Posterior vena cava (tissue), 2 donors: ENCODE measurements around the gene PRPF6. TPM values are rescaled to one million over a fixed set of nuclear protein-coding genes. Genes with fewer than 3 reads are reported as not detected.

Experiments
- DNase-seq: peaks from one replicate; pipeline ENCODE4 v3.0.0-alpha.2; 2020; ENCODE audit warnings: low spot score
- intact Hi-C, 2 donors: fragments of 100-400 bp; cut with DNase I; formaldehyde crosslinking; loops; one replicate each; pipeline versions ENCODE4 v1.14.1 to v1.14.2; 2022 to 2023
- long read RNA-seq, 2 donors: library from polyadenylated mRNA; unstranded; transcript quantifications; one replicate each; pipeline ENCODE4 v2.0.0, GENCODE V29; 2020 to 2021
- total RNA-seq, 2 donors: library from RNA; stranded (reverse); fragmentation: NEBNext Ultra II Directional; extraction: Animal tissue kit (Norgen Biotek cat#: 25700); gene quantifications; one replicate each; pipeline ENCODE4 v1.2.1, GENCODE V29; 2021
- donor health status: DM: yes; HTN: yes; CAD: no.
- donor health status: DM: yes; HTN: yes; CAD: no.

Gene PRPF6, protein sequence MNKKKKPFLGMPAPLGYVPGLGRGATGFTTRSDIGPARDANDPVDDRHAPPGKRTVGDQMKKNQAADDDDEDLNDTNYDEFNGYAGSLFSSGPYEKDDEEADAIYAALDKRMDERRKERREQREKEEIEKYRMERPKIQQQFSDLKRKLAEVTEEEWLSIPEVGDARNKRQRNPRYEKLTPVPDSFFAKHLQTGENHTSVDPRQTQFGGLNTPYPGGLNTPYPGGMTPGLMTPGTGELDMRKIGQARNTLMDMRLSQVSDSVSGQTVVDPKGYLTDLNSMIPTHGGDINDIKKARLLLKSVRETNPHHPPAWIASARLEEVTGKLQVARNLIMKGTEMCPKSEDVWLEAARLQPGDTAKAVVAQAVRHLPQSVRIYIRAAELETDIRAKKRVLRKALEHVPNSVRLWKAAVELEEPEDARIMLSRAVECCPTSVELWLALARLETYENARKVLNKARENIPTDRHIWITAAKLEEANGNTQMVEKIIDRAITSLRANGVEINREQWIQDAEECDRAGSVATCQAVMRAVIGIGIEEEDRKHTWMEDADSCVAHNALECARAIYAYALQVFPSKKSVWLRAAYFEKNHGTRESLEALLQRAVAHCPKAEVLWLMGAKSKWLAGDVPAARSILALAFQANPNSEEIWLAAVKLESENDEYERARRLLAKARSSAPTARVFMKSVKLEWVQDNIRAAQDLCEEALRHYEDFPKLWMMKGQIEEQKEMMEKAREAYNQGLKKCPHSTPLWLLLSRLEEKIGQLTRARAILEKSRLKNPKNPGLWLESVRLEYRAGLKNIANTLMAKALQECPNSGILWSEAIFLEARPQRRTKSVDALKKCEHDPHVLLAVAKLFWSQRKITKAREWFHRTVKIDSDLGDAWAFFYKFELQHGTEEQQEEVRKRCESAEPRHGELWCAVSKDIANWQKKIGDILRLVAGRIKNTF
- total RNA-seq = 10 to 100 TPM; 44.3 to 44.8 TPM
- long read RNA-seq, donor 1, transcript PRPF6-201 (21 exons, 3,044 nt) = major isoform, 39 of 70 reads
- long read RNA-seq, donor 1, partial matches to known transcripts = 28 of 70 reads
- long read RNA-seq, donor 1, other reads (novel, unspliced or antisense) = 3 of 70 reads
- long read RNA-seq, donor 2, transcript PRPF6-201 (21 exons, 3,044 nt) = major isoform, 126 of 189 reads
- long read RNA-seq, donor 2, partial matches to known transcripts = 45 of 189 reads
- long read RNA-seq, donor 2, other reads (novel, unspliced or antisense) = 18 of 189 reads

DNA sequence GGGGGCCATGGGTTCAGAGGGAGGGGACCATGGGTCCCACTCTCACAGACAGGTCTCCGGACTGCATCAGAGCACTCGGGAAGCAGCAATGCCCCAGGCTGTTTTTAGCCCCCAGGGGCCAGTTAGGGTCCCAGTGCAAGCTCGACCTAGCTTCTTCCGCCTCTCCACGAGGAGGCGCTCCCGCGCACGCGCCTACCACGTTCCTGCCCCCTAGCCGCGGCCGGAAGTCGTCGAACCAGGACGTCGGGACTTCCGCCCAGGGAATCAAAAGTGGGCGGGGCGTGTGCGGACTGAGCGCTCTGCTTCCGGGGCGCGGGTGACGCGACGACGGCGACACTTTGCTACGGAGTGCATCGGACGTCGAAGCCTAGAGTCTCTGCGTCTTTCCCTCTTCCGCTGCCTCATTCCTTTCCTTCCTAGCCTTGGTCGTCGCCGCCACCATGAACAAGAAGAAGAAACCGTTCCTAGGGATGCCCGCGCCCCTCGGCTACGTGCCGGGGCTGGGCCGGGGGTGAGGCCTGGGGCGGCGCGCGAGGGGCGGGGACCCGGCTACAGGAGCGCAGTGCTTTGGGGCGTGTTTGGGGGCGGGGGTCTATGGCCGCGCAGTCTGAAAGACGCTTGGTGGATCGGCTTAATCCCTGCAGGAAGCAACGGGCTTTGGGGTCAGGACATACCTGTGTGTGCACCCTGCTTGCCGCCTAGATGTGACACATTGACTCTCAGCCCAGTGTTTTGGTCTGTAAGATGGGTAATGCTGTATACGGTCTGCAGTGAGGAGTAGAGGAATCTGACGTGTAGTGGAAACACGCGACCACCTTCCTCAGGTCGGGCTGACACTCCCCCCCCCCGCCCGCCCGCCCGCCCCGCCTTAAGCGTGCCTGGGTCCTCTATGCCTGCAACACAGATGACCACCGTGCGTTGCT lies at the start of gene PRPF6:
Gene PRPF6, plus strand, starts transcription at position 327 of the 923 bp plus-strand sequence. Its CDS starts 114 bp downstream, at position 441.
- intact Hi-C loops = no loop called here
- DNase-seq = peak; percentile 98

DNA sequence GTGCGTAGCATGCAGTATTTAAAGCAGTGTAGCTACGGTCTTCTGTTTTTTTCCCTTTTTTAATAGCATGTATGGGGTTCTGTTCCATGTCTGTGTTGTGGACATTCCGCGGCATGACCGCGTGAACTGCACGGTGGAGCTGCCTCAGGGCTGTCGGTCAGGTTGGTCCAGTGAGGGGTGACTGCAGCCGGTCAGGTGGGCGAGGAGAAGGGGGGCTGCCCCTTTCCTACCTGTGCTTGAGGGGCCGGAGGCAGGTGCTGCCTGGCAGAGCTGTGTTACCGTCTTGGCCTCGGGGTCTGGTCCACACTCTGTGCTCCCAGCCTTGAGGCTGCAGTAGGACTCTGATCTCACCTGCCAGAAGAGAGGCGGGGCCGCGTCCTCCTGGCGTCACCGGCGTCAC lies 49.2 kb upstream of the PRPF6 start:
- DNase-seq = no peak
- intact Hi-C loops = no loop called here

DNA sequence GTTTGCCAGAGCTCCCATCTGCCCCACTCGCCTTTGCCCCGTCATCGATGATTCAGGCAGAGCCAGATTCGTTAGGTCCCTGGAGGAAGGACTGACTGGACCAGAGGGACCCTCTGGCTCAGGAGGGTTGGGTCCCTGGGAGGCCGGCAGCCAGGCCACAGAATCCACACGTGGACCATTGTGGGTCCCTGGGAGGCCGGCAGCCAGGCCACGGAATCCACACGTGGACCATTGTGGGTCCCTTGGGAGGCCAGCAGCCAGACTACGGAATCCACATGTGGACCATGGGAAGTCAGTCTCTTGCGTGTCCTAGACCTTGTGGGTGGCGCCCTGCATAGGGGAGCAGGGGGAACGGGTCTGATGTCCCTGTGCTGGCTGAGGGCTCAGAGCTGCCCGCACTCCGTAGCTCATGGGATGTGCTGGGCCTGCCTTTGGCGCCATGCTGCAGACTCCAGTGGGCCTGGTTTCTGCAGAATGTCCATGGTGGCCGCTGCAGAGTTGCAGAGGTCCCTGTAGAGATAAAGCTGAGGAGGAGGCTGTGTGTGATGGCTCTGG lies 48.2 kb upstream of the PRPF6 start:
- intact Hi-C loops = no loop called here
- no peak for DNase-seq

DNA sequence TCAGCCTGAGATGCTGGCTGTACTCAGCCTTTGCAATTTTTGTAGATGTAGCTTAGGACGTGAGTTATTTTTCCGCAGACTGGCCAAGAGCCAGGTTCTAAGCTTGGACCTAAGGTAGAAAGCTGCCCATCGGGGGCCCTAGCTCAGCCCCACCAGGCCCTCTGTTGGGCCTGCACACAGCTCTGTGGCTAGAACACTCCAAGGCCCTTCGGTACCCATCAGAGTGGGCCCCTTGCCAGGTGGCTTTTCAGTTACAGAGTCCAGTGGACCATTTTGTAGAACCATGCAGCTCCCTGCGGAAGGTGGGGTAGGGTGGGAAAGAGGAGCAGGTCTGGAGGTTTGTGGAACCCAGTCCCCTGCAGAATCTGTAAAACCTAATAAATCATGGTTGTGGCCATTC lies 47.3 kb upstream of the PRPF6 start:
- intact Hi-C loops = no loop called here
- DNase-seq = no peak

DNA sequence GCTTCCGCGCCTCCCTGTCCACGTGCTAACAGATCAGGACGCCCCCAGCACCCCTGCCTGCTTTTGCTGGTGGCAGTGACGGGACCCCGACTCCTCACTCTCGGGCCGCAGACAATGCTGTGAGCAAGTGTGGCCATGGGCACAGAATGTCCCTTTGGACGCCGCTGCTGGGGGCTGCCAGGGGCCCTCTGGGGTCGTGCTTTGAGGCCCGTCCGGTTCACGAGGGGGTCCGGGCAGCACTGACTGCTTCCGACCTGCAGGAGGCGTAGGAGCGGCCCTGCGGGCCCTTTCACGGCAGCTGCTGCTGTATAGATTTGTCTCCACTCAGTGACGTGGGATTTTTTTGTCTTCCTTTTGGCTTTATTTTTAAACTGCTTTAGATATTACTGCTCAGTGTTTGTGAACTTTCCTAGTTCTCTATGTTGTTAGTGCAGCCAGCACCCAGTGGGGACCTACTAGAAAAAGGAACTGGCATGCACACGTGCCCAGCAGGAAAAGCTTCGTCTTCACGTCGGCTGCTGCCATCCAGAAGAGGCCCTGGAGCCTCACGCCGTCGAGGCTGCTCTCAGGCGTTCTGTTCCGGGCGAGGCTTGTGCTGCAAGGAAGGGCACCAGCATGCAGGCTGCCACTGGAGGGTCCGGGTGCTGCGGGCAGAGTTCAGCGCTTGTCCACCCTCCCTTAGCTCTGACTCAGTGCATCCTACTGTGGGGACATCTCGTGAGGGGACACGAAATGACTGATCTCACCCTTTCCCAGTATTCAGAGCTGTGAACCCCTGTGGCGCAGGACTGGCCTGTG lies 46.5 kb upstream of the PRPF6 start:
- intact Hi-C loops = no loop called here
- no peak for DNase-seq

DNA sequence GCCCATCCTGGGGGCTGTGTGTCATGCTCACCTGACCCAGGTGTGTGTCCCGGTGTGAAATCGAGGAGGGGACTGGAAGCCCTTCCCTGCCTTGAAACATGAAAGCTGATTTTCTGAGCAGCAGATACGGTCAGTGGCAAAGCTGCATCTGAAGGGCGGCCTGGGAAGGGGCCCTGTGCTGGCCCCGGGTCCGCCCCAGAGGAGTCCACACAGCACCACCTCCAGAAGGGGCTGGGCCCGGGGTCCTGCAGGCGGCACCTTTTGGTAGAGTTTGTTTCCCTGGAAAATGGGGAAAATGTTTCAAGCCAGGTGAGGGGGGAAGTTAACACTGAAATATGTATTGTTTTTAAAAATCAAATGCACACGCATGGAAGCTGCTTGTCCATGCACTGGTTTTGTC lies 45.5 kb upstream of the PRPF6 start:
- intact Hi-C loops = no loop called here
- DNase-seq = no peak

DNA sequence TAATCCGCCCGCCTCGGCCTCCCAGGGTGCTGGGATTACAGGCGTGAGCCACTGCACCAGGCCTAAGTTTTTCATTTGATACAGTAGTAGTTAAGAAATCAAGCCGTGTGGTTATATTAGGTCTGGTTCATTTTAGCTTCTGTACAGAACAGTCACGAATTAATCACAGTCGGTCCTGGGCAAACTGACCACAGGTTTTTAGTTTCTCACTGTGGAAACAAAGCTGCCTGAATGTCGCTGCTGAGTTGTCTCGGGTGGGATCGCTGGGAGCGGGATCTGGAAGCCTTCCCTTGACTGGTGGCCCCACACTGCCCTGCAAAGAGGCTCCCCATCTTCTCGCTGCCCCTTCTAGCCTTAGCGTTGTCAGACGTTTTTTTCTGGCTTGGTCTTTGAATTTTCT lies 43.3 kb upstream of the PRPF6 start:
- DNase-seq = no peak
- intact Hi-C loops = no loop called here

DNA sequence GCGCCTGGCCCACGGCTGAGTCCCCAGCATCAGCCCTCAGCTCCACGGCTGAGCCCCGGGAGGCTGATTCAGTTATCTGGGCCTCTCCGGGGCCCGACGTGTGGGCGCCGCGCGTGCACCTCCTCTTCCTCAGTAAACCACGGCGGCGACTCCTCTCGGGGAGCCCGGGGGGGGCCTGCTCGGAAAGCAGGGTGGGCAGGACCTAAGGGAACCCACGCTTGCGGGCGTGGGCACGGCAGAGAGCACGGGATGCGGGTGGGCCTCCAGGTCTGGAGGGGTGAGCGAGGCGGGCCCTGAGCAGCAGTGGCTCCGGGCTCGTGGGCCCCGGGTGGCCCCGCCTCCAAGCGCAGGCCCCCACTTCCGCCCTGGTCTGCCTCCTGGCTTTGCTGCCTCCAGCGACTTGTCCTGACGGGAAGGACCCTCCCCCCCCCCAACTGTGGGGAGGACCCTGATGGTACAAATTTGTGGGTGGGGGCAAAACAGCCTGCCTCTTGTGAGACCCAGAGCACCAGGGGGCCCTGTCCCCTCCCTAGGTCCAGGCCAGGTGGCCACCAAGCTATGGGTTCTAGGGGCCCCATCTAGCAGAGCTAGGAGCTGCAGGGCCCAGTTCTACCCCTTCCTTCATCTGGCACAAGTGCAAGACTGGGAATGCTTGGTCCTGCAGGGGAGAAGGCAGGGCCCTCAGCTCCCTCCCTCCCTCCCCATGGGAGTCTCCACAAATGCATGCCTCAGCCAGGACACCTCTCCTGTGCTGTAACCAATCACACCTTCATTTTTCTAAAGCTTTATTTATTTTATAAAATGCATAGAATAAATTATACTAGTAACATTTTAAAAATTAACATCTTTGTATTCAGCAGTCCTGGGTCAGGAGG lies 41.6 kb upstream of the PRPF6 start:
- DNase-seq = peak; percentile 81
- intact Hi-C loops = no loop called here

DNA sequence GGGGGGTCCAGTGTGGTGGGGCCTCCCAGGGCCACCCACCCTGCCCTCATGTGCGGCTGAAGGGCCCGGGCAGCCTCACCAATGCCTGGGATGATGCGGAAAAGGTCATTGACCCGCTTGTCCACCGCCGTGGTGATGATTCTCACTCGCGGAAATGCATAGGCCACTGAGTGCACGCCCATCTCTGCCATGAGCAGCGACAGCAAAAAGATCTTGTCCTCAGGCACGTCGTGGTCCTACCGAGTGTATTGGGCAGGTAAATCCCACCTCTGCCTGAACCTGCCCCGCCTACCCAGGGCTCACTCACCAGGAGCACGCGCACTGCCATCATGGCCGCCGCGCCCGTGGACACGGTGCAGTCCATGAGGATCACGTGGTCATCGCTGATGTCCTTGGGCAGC lies 40.9 kb upstream of the PRPF6 start:
- no peak for DNase-seq
- intact Hi-C loops = no loop called here

DNA sequence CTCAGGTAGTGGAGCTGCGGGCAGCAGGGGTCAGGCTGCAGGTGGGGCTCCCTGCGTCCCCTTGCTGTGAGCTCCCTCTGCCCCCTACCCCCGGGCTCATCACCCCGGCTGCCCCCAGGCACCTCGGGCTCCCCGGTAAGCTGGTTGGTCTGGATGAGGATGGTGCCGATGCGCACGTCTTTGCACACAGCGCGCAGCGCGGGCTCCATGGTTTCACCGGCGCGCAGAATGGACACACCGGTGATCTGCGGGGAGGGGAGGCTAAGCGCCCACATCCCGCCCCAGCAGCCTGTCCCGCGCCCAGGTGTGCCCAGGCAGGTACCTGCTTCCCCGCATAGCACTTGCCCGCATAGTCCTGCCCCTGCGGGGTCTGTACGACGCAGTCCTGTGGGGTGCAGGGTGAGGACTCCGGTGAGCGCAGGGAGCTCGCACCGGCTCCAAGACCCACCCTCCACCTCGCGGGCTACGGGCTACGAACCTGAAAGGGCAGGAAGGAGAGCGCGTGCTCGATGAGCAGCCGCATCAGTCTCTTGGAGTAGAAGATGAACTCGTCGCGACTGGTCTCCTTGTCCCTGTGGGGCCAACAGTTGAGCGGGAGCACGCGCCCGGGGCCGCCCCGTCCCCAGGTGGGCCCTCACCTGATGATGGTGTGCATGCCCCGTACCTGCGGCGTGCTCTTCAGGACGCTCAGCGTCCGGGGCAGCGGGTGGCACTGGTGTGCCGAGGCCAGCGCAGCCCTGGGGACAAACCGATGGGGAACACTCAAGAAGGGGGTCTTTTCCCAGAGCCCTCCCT lies 40.3 kb upstream of the PRPF6 start:
- intact Hi-C loops = no loop called here
- peak; percentile 77 for DNase-seq

DNA sequence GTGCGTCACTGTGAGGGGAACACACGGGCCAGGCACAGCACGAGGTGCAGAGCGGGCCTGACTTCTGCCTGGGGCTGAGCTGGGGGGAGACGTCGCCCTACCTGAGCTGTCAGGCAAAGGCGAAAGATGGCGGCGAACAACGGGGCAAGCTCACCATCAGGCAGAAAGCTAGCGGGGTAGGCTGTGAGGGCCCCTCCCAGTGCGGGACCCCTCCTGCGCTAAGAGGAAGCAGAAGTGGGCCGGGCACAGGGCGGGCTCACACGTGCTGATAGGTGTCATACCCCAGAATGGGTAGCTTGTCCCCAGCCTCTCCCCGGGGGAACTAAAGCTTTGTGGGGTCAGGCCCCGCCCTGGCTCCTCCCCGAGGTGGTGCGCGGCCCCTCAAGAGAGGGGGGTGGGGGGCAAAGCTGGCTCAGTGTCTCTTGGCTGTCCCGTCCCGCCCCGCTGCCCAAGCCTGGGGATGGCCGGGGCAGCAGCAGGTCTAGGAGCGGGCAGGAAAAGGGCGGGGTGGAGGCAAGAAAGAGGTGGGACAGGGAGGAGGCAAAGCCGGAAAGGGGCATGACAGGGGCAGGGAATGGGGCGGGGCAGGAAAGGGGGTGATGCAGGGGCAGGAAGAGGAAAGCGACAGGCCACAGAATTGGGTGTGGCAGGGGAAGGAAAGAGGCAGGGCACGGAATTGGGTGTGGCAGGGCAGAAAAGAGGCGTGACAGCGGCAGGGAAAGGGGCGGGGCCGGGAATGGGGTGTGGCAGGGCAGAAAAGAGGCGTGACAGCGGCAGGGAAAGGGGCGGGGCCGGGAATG lies 39.5 kb upstream of the PRPF6 start:
- peak; percentile 94 for DNase-seq
- intact Hi-C loops = no loop called here

DNA sequence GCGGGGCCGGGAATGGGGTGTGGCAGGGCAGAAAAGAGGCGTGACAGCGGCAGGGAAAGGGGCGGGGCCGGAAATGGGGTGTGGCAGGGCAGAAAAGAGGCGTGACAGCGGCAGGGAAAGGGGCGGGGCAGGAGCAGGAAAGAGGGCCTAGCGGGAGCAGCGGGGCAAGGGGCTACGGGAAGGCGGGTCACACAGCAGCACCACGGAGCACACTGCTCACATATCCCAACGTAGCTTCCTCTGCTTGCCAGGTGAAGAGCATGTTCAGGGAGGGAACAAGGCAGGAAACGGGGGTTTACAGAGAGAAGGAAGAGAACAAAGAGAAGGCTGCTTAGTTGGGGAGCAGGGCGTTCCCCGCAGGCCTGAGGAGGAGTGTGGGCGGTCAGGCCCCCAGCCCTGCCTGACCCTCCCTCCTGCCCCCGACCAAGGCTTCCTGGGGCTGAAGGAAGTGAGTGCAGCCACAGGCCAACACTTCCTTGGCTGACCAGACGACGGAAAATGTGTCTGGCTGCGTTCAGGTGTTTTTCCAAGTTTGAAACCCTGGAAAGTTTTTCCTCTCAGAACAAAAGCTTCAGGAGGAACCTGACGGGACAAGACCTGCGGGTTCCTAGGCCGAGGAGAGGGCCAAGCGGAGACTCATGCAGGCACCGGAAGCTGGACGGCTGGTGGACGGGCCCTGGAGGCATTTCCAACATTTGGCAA lies 38.5 kb upstream of the PRPF6 start:
- intact Hi-C loops = no loop called here
- DNase-seq = no peak

DNA sequence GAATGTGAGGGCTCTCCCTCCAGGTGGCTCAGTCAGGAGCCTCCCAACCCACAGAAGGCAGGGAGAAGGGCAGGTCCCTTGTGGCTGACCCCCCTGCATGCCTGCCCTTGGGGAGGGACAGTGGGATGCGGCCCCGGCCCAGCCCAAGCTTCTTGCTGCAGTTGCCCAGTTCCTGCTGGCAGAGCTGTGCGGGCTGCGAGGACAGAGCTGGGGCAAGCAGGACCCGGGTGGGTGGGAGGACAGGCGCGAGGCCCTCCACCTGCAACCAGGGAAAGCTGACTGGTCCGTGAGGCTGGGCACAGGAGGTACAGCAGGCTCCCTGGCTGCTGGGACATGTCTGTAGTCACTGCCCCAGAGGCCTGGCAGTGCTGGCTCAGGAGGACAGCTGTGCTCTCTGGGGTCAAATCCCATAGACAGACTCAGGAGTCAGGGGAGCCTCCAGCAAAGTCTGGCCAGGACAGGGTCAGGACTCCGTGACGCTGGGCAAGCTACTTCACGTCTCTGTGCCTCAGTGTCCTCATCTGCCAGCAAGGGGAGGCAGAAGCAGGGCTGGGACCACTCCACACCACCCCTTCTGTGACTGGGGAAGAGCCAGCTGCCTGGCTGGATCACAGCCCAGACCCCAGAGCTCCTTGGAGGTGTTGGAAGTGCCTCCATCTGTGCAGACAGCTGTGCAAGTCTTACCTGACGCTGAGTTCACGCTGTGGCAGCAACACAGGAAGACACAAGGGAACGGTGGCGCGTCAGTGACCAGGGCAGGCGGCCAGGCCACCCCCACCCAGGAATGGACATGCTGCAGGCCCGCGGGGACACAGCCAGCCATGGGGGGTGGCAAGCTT lies 37.7 kb upstream of the PRPF6 start:
- DNase-seq = no peak
- intact Hi-C loops = no loop called here

DNA sequence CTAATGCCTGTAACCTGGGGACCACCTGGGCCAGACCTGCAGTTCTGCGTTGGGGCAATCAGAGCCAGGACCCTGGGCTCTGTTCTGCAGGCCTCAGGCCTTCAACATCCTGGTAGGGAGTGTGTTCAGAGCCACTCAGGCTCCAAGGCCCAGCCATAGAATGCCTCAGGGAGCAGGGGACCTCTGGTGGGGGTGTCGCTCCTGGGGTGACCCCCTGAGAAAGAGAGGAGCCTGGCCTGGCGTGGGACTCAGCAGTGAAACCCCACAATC lies 37.2 kb upstream of the PRPF6 start:
- intact Hi-C loops = no loop called here
- DNase-seq = no peak
